GM23338 (cell line): ENCODE data around the gene TMEM222. TPM values are rescaled to one million over a fixed set of nuclear protein-coding genes. Genes with fewer than 3 reads are reported as not detected.

Experiments used
- ATAC-seq: fragments of 200-7000 bp; cut with Tn5 transposase; 3 replicates; pipeline ENCODE4 v1.9.1; 2020
- DNase-seq: peaks from one replicate; pipeline ENCODE4 v3.0.0-alpha.2; 2015; ENCODE audit warnings: low spot score
- H2AFZ ChIP-seq: fragments of 200-600 bp; sonication (generic); 2 replicates; pipeline ENCODE4 v1.8.0; 2016; ENCODE audit warnings: antibody characterized with exemption, mild to moderate bottlenecking, moderate library complexity
- H3F3A ChIP-seq: fragments of 200-600 bp; sonication (generic); replicated peaks from 2 replicates; pipeline ENCODE4 v1.8.0; 2017; ENCODE audit warnings: antibody characterized with exemption, mixed run types, low read depth
- H3K27ac ChIP-seq: fragments of 200-600 bp; sonication (generic); 2 replicates; pipeline ENCODE4 v1.6.1; 2016; ENCODE audit warnings: low read depth
- H3K27me3 ChIP-seq: fragments of 200-600 bp; sonication (generic); 2 replicates; pipeline ENCODE4 v1.8.0; 2016; ENCODE audit warnings: mild to moderate bottlenecking, mixed run types, moderate library complexity; ENCODE audit not compliant: insufficient read depth
- H3K36me3 ChIP-seq: fragments of 200-600 bp; sonication (generic); 2 replicates; pipeline ENCODE4 v1.8.0; 2016; ENCODE audit warnings: mild to moderate bottlenecking; ENCODE audit not compliant: insufficient read depth
- H3K4me1 ChIP-seq: fragments of 200-600 bp; sonication (generic); 2 replicates; pipeline ENCODE4 v1.8.0; 2016; ENCODE audit warnings: mild to moderate bottlenecking, moderate library complexity; ENCODE audit not compliant: insufficient read depth
- H3K4me2 ChIP-seq: fragments of 200-600 bp; sonication (generic); 2 replicates; pipeline ENCODE4 v1.7.1; 2017; ENCODE audit warnings: mixed run types
- H3K4me3 ChIP-seq: fragments of 200-600 bp; sonication (generic); 2 replicates; pipeline ENCODE4 v1.6.1; 2016; ENCODE audit warnings: mixed run types
- H3K79me2 ChIP-seq: fragments of 200-600 bp; sonication (generic); replicated peaks from 2 replicates; pipeline ENCODE4 v1.8.0; 2017; ENCODE audit warnings: mild to moderate bottlenecking; ENCODE audit not compliant: insufficient read depth
- H3K9me2 ChIP-seq: fragments of 200-600 bp; sonication (generic); 2 replicates; pipeline ENCODE4 v1.8.0; 2017; ENCODE audit not compliant: insufficient read depth
- H4K20me1 ChIP-seq: fragments of 200-600 bp; sonication (generic); replicated peaks from 2 replicates; pipeline ENCODE4 v1.8.0; 2017; ENCODE audit warnings: mild to moderate bottlenecking; ENCODE audit not compliant: insufficient read depth
- H3K27ac Mint-ChIP-seq: 2 replicates; pipeline ENCODE4 v1.8.0; 2020; ENCODE audit warnings: inconsistent platforms, mild to moderate bottlenecking, moderate library complexity, mixed read lengths
- H3K27me3 Mint-ChIP-seq: 3 replicates; pipeline ENCODE4 v1.8.0; 2022; ENCODE audit warnings: low read depth, mild to moderate bottlenecking, moderate library complexity, mixed read lengths, inconsistent platforms; ENCODE audit not compliant: insufficient read depth, poor library complexity
- H3K36me3 Mint-ChIP-seq: 3 replicates; pipeline ENCODE4 v1.8.0; 2021; ENCODE audit warnings: low read depth, mild to moderate bottlenecking, inconsistent platforms, moderate library complexity, mixed read lengths
- H3K4me1 Mint-ChIP-seq: 3 replicates; pipeline ENCODE4 v1.8.0; 2020; ENCODE audit warnings: mild to moderate bottlenecking, inconsistent platforms, mixed read lengths
- H3K4me3 Mint-ChIP-seq: 3 replicates; pipeline ENCODE4 v1.8.0; 2021; ENCODE audit warnings: moderate library complexity, mild to moderate bottlenecking, inconsistent platforms, mixed read lengths
- H3K9me3 Mint-ChIP-seq: 3 replicates; pipeline ENCODE4 v1.8.0; 2020; ENCODE audit warnings: moderate library complexity, mild to moderate bottlenecking, inconsistent platforms, mixed read lengths
- ETS1 ChIP-seq: IDR thresholded peaks from 2 replicates; pipeline ENCODE4 v1.6.1; 2016; ENCODE audit warnings: antibody characterized with exemption
- EZH2 ChIP-seq: fragments of 200-600 bp; sonication (generic); IDR thresholded peaks from one replicate; pipeline ENCODE4 v1.8.0; 2017; ENCODE audit warnings: antibody characterized with exemption, mild to moderate bottlenecking, low read depth; ENCODE audit not compliant: unreplicated experiment
- EZH2phosphoT487 ChIP-seq: fragments of 200-600 bp; sonication (generic); IDR thresholded peaks from one replicate; pipeline ENCODE4 v1.8.1; 2018; ENCODE audit warnings: antibody characterized with exemption; ENCODE audit not compliant: unreplicated experiment
- JUNB ChIP-seq: IDR thresholded peaks from one replicate; pipeline ENCODE4 v1.6.1; 2016; ENCODE audit warnings: antibody characterized with exemption; ENCODE audit not compliant: unreplicated experiment
- NANOG ChIP-seq: IDR thresholded peaks from 2 replicates; pipeline ENCODE4 v1.6.1; 2016; ENCODE audit warnings: antibody characterized with exemption, borderline replicate concordance
- POLR2AphosphoS5 ChIP-seq: IDR thresholded peaks from 2 replicates; pipeline ENCODE4 v1.6.1; 2016; ENCODE audit warnings: antibody characterized with exemption, low read depth
- REST ChIP-seq: IDR thresholded peaks from one replicate; pipeline ENCODE4 v1.6.1; 2018; ENCODE audit warnings: antibody characterized with exemption; ENCODE audit not compliant: unreplicated experiment
- STAT1 ChIP-seq: IDR thresholded peaks from one replicate; pipeline ENCODE4 v1.6.1; 2016; ENCODE audit warnings: antibody characterized with exemption; ENCODE audit not compliant: unreplicated experiment
- ZNF114 ChIP-seq: fragments of 250-450 bp; sonication (Bioruptor Pico); IDR thresholded peaks from 2 replicates; pipeline ENCODE4 v1.5.0; 2020; ENCODE audit warnings: mild to moderate bottlenecking, moderate library complexity
- ZNF331 ChIP-seq: fragments of 250-450 bp; sonication (Bioruptor Pico); IDR thresholded peaks from 2 replicates; pipeline ENCODE4 v1.5.0; 2020; ENCODE audit warnings: low read depth, mild to moderate bottlenecking, moderate library complexity
- polyA plus RNA-seq: library from polyadenylated mRNA; unstranded; fragments of >200 nt; fragmentation: Nextera tagmentation; extraction: Ambion mirVana; gene quantifications from 2 replicates; pipeline ENCODE4 v1.2.1, GENCODE V29; 2016
- total RNA-seq: library from RNA; depleted of rRNA; stranded (reverse); fragments of >200 nt; shearing (Covaris generic); gene quantifications from 2 replicates; pipeline ENCODE4 v1.2.3, GENCODE V29; 2014

The TMEM222 gene
- total and polyA plus RNA-seq, 2 experiments from 2014 or later: 17.8 to 22.6 TPM

- TF ChIP-seq REST (no peak), NANOG (no peak), STAT1 (no peak), EZH2 (no peak), JUNB (no peak), ETS1 (no peak), EZH2phosphoT487 (no peak), ZNF331 (no peak), POLR2AphosphoS5 (no peak), ZNF114 (CRISPR knock-in tag) (no peak)
Observed at GRCh38 chr1:27274204-27274603, 47.8 kb upstream of the TMEM222 start (continued).

GRCh38 chr1:27275696-27276095 lies 46.3 kb upstream of the TMEM222 start:
- Mint-ChIP-seq H3K27me3 (peaks cover 1% of the 10 kb centered on the region), H3K9me3 (peaks cover 15% of the 10 kb centered on the region), H3K4me1 (no peaks in the 10 kb centered on the region), H3K27ac (no peak overlapping the region), H3K4me3 (no peak overlapping the region), H3K36me3 (peaks cover 17% of the 10 kb centered on the region)
- Histone ChIP-seq H3K4me1 (no peaks in the 10 kb centered on the region), H2AFZ (no peak overlapping the region), H3K79me2 (no peaks in the 10 kb centered on the region), H3K36me3 (no peaks in the 10 kb centered on the region), H3K4me2 (no peak overlapping the region), H4K20me1 (no peaks in the 10 kb centered on the region), H3K27me3 (no peaks in the 10 kb centered on the region), H3K4me3 (no peak overlapping the region), H3K27ac (no peak overlapping the region), H3K9me2 (no peaks in the 10 kb centered on the region), H3F3A (no peaks in the 10 kb centered on the region)
- no peak for TF ChIP-seq JUNB
- no peak for DNase-seq
- ATAC-seq: no peak
